ENCODE measurements around the gene UGT3A2.

GRCh38 chr5:36066540-36067210 lies at the start of gene UGT3A2:
- TF ChIP-seq EZH2 (IDR thresholded peaks at IDR 0.05) (no peak), POLR2AphosphoS5 (IDR thresholded peaks at IDR 0.05; ENCODE audit: borderline replicate concordance, low read depth, low read length) (peak; percentile 81), FOXP2 (optimal IDR thresholded peaks at IDR 0.05; ENCODE audit: control extremely low read depth, extremely low read length, insufficient read depth) (no peak)

All from SK-N-MC (cell line).